Brain pericyte (primary cell): ENCODE data around the gene FCRLA.
"Not testable (repeated sequence)": the region's sequence is repeated elsewhere in the genome, so short reads cannot be mapped to it uniquely, and the experiment has no call there.

ENCODE experiments used
- DNase-seq: peaks from one replicate; pipeline ENCODE4 v3.0.0-alpha.2; 2012; ENCODE audit warnings: low read depth, low spot score

FCRLA gene

GRCh38 chr1:161705537-161705936 lies 1.5 kb upstream of the FCRLA start:
- no peak for DNase-seq

GRCh38 chr1:161706113-161706481 lies 932 bp upstream of the FCRLA start:
- no peak for DNase-seq

GRCh38 chr1:161707503-161707902 lies 474 bp downstream of the FCRLA start:
- no peak for DNase-seq

- DNase-seq, result no peak
Observed at GRCh38 chr1:161709373-161709772, 2.3 kb downstream of the FCRLA start.

GRCh38 chr1:161710560-161710959 lies 3.5 kb downstream of the FCRLA start:
- no peak for DNase-seq

- no peak for DNase-seq
Observed at GRCh38 chr1:161718559-161719324, 11.7 kb downstream of the FCRLA start.

- DNase-seq, result no peak
Observed at GRCh38 chr1:161719325-161719611, 12.2 kb downstream of the FCRLA start.

GRCh38 chr1:161720422-161720821 lies 13.4 kb downstream of the FCRLA start:
- DNase-seq, result no peak

GRCh38 chr1:161720956-161721737 lies 14.1 kb downstream of the FCRLA start, which contains the start of gene FCRLB:
Gene FCRLB, plus strand, starts transcription at chr1:161721544. Its CDS starts 1,129 bp downstream, at chr1:161722673.
- no peak for DNase-seq

- no peak for DNase-seq
Observed at GRCh38 chr1:161721738-161722343, 14.8 kb downstream of the FCRLA start.

- DNase-seq, result no peak
Observed at GRCh38 chr1:161722406-161722805, 15.4 kb downstream of the FCRLA start.

- DNase-seq, result no peak
Observed at GRCh38 chr1:161723459-161724141, 16.6 kb downstream of the FCRLA start.

- DNase-seq, result not testable (repeated sequence)
Observed at GRCh38 chr1:161725258-161725907, 18.4 kb downstream of the FCRLA start.

GRCh38 chr1:161725908-161726472 lies 19.0 kb downstream of the FCRLA start:
- no peak for DNase-seq

GRCh38 chr1:161726473-161727255 lies 19.6 kb downstream of the FCRLA start:
- no peak for DNase-seq

- DNase-seq, result no peak
Observed at GRCh38 chr1:161727256-161727924, 20.4 kb downstream of the FCRLA start.

- no peak for DNase-seq
Observed at GRCh38 chr1:161728376-161729226, 21.6 kb downstream of the FCRLA start.

GRCh38 chr1:161730050-161730564 lies 23.1 kb downstream of the FCRLA start:
- no peak for DNase-seq

- no peak for DNase-seq
Observed at GRCh38 chr1:161731241-161731640, 24.2 kb downstream of the FCRLA start.
